Measurements from ENCODE around the gene MORN3. TPM values are rescaled to one million over a fixed set of nuclear protein-coding genes. Genes with fewer than 3 reads are reported as not detected.
A peak's percentile ranks its signal among the peaks of the same experiment; 100 is the strongest.

MORN3 gene
- total and polyA plus RNA-seq, 2 of the 4 experiments (the other 2 are of a cell fraction), result 0.18 to 0.22 TPM

- in situ Hi-C loops (cut with MboI; ENCODE audit: low sequenced_read_pairs), result loop anchor here (5.0 kb wide), 1 partner anchor 190 kb away; the partner anchor contains the start of gene PSMD9
- Histone ChIP-seq H3K18ac (ENCODE audit: low read depth, low read length) (no peak overlapping the region), H2AK9ac (replicated peaks; ENCODE audit: low read depth, low read length, poor library complexity) (no peak overlapping the region), H3K27me3 (ENCODE audit: control insufficient read depth, insufficient read depth, low read length) (peaks cover 2% of the 10 kb centered on the region; the same call in 1 of the 2 replicates), H3K4me1 (ENCODE audit: control insufficient read depth, insufficient read depth, low read length) (no peaks in the 10 kb centered on the region), H3K79me1 (ENCODE audit: low read depth in 1 of 2, low read length in 2 of 2) (no peaks in the 10 kb centered on the region), H3K9me3 (ENCODE audit: control insufficient read depth, insufficient read depth, low read length) (no peaks in the 10 kb centered on the region), H4K91ac (ENCODE audit: insufficient read depth, low read depth, low read length) (no peak overlapping the region), H3K9ac (ENCODE audit: low read depth, low read length) (no peak overlapping the region), H4K20me1 (ENCODE audit: insufficient read depth, low read length) (no peaks in the 10 kb centered on the region), H2BK20ac (ENCODE audit: low read depth, low read length) (no peak overlapping the region), H3K36me3 (ENCODE audit: control insufficient read depth, insufficient read depth, low read length) (no peaks in the 10 kb centered on the region), H3K9me1 (ENCODE audit: insufficient read depth, low read length) (no peaks in the 10 kb centered on the region), H4K8ac (ENCODE audit: low read depth in 2 of 2, low read length in 2 of 2) (no peak overlapping the region), H2AFZ (replicated peaks; ENCODE audit: low read length, poor library complexity) (no peak overlapping the region), H3K27ac (ENCODE audit: insufficient read depth, low read length) (no peak overlapping the region), H2BK120ac (ENCODE audit: low read depth, low read length) (no peak overlapping the region), H3K56ac (ENCODE audit: extremely low read depth, insufficient read depth, low read length) (no peak overlapping the region), H2AK5ac (ENCODE audit: low read depth, low read length) (no peak overlapping the region), H3K4me3 (ENCODE audit: insufficient read depth, low read depth, low read length) (no peak overlapping the region), H2BK15ac (ENCODE audit: low read depth, low read length) (no peak overlapping the region), H3K4me2 (ENCODE audit: low read depth, low read length) (no peak overlapping the region), H3K14ac (replicated peaks; ENCODE audit: low read depth, low read length) (no peak overlapping the region), H2BK5ac (ENCODE audit: low read depth, low read length, poor library complexity, severe bottlenecking) (no peak overlapping the region), H4K5ac (ENCODE audit: low read depth, low read length) (no peak overlapping the region), H3K4ac (ENCODE audit: low read depth, low read length) (no peak overlapping the region), H3K23ac (ENCODE audit: low read depth, low read length) (no peak overlapping the region)
- ChIA-PET CTCF (interaction anchor here (1.3 kb wide), 1 partner anchor 97 kb away, joined by 10 read pairs; no protein-coding TSS in a partner anchor), POLR2A (ENCODE audit: unreplicated experiment) (no interaction called here)
- TF ChIP-seq MAZ (IDR thresholded peaks at IDR 0.05; ENCODE audit: borderline replicate concordance, low read depth, low read length) (no peak), CHD1 (IDR thresholded peaks at IDR 0.05; ENCODE audit: low read depth, low read length) (no peak), RAD21 (IDR thresholded peaks at IDR 0.05; ENCODE audit: low read length) (peak; percentile 72), SMC3 (IDR thresholded peaks at IDR 0.05; ENCODE audit: low read depth, low read length) (peak; percentile 78), CTCF (conservative IDR thresholded peaks at IDR 0.05; ENCODE audit: low read depth, low read length) (peak; percentile 65)
- ATAC-seq (ENCODE audit: low read depth) (peak; percentile 59), DNase-seq (peak; percentile 53)
- WGBS, 2 experiments (ENCODE audit: extremely low coverage in 2 of 2, insufficient read length in 1 of 2), result no CpG with 5 or more reads among the region's 9 CpGs
- dilution Hi-C loops (cut with HindIII; ENCODE audit: low sequenced_read_pairs, unreplicated experiment), result no loop called here
- intact Hi-C loops (cut with micrococcal nuclease), result loop anchor here (1.0 to 5.0 kb wide), 3 partner anchors 76 to 190 kb away; partner anchors contain the start of gene PSMD9
- BruUV-seq (replicated peaks), result no TSS peak
These were observed 27.7 kb upstream of the MORN3 start for GRCh38 chr12:121697093-121697698.

Measured in IMR-90 (cell line).